Measurements from ENCODE around the gene GABBR2.

DNA sequence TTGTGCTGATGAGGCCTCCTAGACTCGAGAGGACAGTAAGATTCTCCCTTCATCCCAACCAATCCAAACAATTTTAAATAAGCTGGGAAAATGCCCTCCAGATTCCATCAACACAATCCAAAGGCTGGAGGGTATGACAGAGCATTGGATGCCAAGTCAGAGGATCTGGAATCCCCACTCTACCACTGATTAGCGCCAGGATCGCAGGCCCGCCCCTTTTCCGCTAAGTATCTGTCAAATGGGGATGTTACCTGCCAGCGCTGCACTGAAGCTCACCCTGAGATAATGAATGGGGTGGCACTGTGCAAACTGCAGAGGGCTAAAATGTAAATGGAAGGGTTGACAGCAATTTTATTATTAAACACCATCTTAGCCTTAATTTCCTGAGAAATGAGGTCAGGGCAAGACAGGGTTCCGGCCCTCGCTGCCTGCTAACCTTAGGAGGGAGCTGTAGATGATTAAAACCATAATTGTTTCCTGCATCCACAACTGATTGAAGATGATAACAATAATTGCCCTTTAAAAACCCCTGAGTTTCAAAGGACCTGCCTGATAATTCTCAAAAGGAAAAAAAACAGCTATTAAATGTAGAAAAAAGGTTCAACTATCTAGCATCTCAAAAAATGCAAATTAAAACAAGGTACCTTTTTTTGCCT lies 31.6 kb upstream of the GABBR2 start:
- TF ChIP-seq, protein P1, sequence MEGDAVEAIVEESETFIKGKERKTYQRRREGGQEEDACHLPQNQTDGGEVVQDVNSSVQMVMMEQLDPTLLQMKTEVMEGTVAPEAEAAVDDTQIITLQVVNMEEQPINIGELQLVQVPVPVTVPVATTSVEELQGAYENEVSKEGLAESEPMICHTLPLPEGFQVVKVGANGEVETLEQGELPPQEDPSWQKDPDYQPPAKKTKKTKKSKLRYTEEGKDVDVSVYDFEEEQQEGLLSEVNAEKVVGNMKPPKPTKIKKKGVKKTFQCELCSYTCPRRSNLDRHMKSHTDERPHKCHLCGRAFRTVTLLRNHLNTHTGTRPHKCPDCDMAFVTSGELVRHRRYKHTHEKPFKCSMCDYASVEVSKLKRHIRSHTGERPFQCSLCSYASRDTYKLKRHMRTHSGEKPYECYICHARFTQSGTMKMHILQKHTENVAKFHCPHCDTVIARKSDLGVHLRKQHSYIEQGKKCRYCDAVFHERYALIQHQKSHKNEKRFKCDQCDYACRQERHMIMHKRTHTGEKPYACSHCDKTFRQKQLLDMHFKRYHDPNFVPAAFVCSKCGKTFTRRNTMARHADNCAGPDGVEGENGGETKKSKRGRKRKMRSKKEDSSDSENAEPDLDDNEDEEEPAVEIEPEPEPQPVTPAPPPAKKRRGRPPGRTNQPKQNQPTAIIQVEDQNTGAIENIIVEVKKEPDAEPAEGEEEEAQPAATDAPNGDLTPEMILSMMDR (IDR thresholded peaks at IDR 0.05): no peak
- no peak for TF ChIP-seq POLR2A (IDR thresholded peaks at IDR 0.05)

Data from right lobe of liver (tissue), 4 donors.